GM12878 (cell line): ENCODE results near the gene RAP2B. TPM values are rescaled to one million over a fixed set of nuclear protein-coding genes. Genes with fewer than 3 reads are reported as not detected.

Experiments used
- ATAC-seq: fragments of 200-7000 bp; cut with Tn5 transposase; 3 replicates; pipeline ENCODE4 v1.9.1; 2020; ENCODE audit warnings: mild to moderate bottlenecking, moderate library complexity
- BruUV-seq: library from RNA; stranded (reverse); fragments of 400-500 nt; replicated peaks from 2 replicates; lab custom pipeline; 2021; lab: Mats Ljungman, UMichigan
- CTCF ChIA-PET: fragments of 300-600 bp; sonication (Branson Sonifier 250); formaldehyde crosslinking; extraction: SDS; loops from one replicate; lab custom pipeline; 2021; ENCODE audit warnings: inconsistent platforms; lab: Yijun Ruan, JAX
- POLR2A ChIA-PET: fragments of 350-600 bp; formaldehyde crosslinking; extraction: SDS; loops from one replicate; lab custom pipeline; 2021; ENCODE audit warnings: inconsistent platforms; lab: Charles Lee
- RAD21 ChIA-PET: fragments of 300-600 bp; sonication (Branson Sonifier 250); formaldehyde crosslinking; loops from one replicate; lab custom pipeline; 2023; ENCODE audit warnings: antibody characterized with exemption; ENCODE audit not compliant: unreplicated experiment; lab: Charles Lee
- SMC1A ChIA-PET: fragments of 300-600 bp; sonication (Branson Sonifier 250); formaldehyde crosslinking; loops from one replicate; lab custom pipeline; 2023; ENCODE audit not compliant: unreplicated experiment, uncharacterized antibody; lab: Charles Lee
- DNase-seq: peaks from one replicate; pipeline ENCODE4 v3.0.0-alpha.2; 2011; ENCODE audit warnings: low read depth, low spot score
- FAIRE-seq: peaks from 3 replicates; lab custom pipeline; 2011; peaks lifted over from hg19 to GRCh38; lab: Jason Lieb, UNC
- H2AFZ ChIP-seq: 2 replicates; pipeline ENCODE4 v1.6.0; 2011; ENCODE audit warnings: low read depth, low read length, control low read depth; ENCODE audit not compliant: control insufficient read depth
- H3K27ac ChIP-seq: 2 replicates; pipeline ENCODE4 v1.5.1; 2011; ENCODE audit warnings: control low read depth; ENCODE audit not compliant: control insufficient read depth, insufficient read depth
- H3K27me3 ChIP-seq, 2 experiments: replicated peaks in 1 of 2; 2 replicates each; pipeline versions ENCODE4 v1.6.0 to v1.6.1; 2011; ENCODE audit warnings: low read length in 1 of 2; ENCODE audit not compliant: control insufficient read depth in 2 of 2, insufficient read depth in 2 of 2
- H3K36me3 ChIP-seq, 2 experiments: 2 replicates each; pipeline ENCODE4 v1.5.1; 2011; ENCODE audit warnings: low read length in 1 of 2; ENCODE audit not compliant: control insufficient read depth in 2 of 2, insufficient read depth in 2 of 2
- H3K4me1 ChIP-seq: 2 replicates; pipeline ENCODE4 v1.6.1; 2011; ENCODE audit warnings: mild to moderate bottlenecking, low read length, moderate library complexity, mixed read lengths; ENCODE audit not compliant: control insufficient read depth, insufficient read depth
- H3K4me2 ChIP-seq: 2 replicates; pipeline ENCODE4 v1.6.0; 2011; ENCODE audit warnings: control low read depth; ENCODE audit not compliant: control insufficient read depth, insufficient read depth
- H3K4me3 ChIP-seq: fragments of 200-600 bp; sonication (generic); 2 replicates; pipeline ENCODE4 v1.5.1; 2016
- H3K79me2 ChIP-seq: 2 replicates; pipeline ENCODE4 v1.6.0; 2011; ENCODE audit warnings: low read length; ENCODE audit not compliant: control insufficient read depth, insufficient read depth
- H3K9ac ChIP-seq: 2 replicates; pipeline ENCODE4 v1.8.0; 2011; ENCODE audit warnings: low read length, control low read depth, mixed read lengths; ENCODE audit not compliant: control insufficient read depth, insufficient read depth
- H3K9me3 ChIP-seq: replicated peaks from 3 replicates; pipeline ENCODE4 v1.5.1; 2011; ENCODE audit warnings: mild to moderate bottlenecking, low read length; ENCODE audit not compliant: control insufficient read depth, insufficient read depth
- H4K20me1 ChIP-seq: 2 replicates; pipeline ENCODE4 v1.6.0; 2011; ENCODE audit not compliant: control insufficient read depth, insufficient read depth
- EED ChIP-seq: sonication (generic); IDR thresholded peaks from 2 replicates; pipeline ENCODE4 v1.6.1; 2016; ENCODE audit warnings: antibody characterized with exemption, low read depth
- JUND ChIP-seq: IDR thresholded peaks from 2 replicates; pipeline ENCODE4 v1.6.1; 2012; ENCODE audit warnings: low read depth, mild to moderate bottlenecking, low read length, improper control_type of control experiment, moderate library complexity
- MYB ChIP-seq: fragments of 150-350 bp; IDR thresholded peaks from 2 replicates; pipeline ENCODE4 v1.6.1; 2014; ENCODE audit warnings: mild to moderate bottlenecking, low read depth, low read length, borderline replicate concordance
- RELA ChIP-seq: fragments of 450-650 bp; IDR thresholded peaks from 2 replicates; pipeline ENCODE4 v1.8.0; 2014; ENCODE audit warnings: borderline replicate concordance; ENCODE audit not compliant: partially characterized antibody
- SMC3 ChIP-seq: IDR thresholded peaks from 2 replicates; pipeline ENCODE4 v1.6.1; 2011; ENCODE audit warnings: low read length, improper control_type of control experiment, borderline replicate concordance
- SREBF1 ChIP-seq: IDR thresholded peaks from 2 replicates; pipeline ENCODE4 v1.6.1; 2012; ENCODE audit warnings: mild to moderate bottlenecking, low read length
- WGBS: methylation state at CpG from one replicate; pipeline ENCODE4 v1.1.6; 2016; ENCODE audit warnings: low lambda C conversion rate; ENCODE audit not compliant: insufficient replicate concordance, insufficient coverage; ENCODE audit errors: missing lambda C conversion rate; 5-methylcytosine and 5-hydroxymethylcytosine counted together
- in situ Hi-C: fragments of 300-500 bp; cut with MboI; formaldehyde crosslinking; loops from 9 replicates; pipeline ENCODE4 v1.14.3; 2018; ENCODE audit warnings: mixed read lengths
- intact Hi-C: fragments of 100-400 bp; cut with micrococcal nuclease; formaldehyde crosslinking; loops from one replicate; pipeline ENCODE4 v1.14.2; 2022; ENCODE audit not compliant: unreplicated experiment
- polyA plus RNA-seq, 11 experiments: library from polyadenylated mRNA; depleted of rRNA in 4 of 11; unstranded in 6 of 11; stranded (reverse) in 5 of 11; fragments of >200 nt; fragmentation: Nextera tagmentation in 4 of 11; fragmentation: Illumina TruSeq in 1 of 11; extraction: Ambion mirVana in 4 of 11; extraction: Trizol in 1 of 11; gene quantifications; 1 replicate in 1 of 11; 2 replicates in 10 of 11; pipeline versions ENCODE4 v1.2.1 to v1.2.3, GENCODE V29; 2011 to 2016; ENCODE audit warnings: inconsistent platforms in 2 of 11, missing spikeins in 2 of 11, low read depth in 1 of 11
- total RNA-seq, 4 experiments: library from RNA; depleted of rRNA in 3 of 4; stranded (reverse); fragments of >200 nt in 3 of 4; fragmentation: Illumina TruSeq in 1 of 4; extraction: Trizol in 1 of 4; gene quantifications; 2 replicates each; pipeline versions ENCODE4 v1.2.1 to v1.2.3, GENCODE V29; 2013 to 2021
- TF ChIP-seq, protein P1 (sequence below): fragments of 450-650 bp; IDR thresholded peaks from 2 replicates; pipeline ENCODE4 v1.6.1; 2014; ENCODE audit warnings: mild to moderate bottlenecking
- TF ChIP-seq, protein P2 (sequence below): IDR thresholded peaks from 2 replicates; pipeline ENCODE4 v1.6.1; 2011; ENCODE audit warnings: low read depth, mild to moderate bottlenecking, low read length, moderate library complexity, borderline replicate concordance; ENCODE audit errors: extremely low read depth

The RAP2B gene
- total and polyA plus RNA-seq, 10 of the 15 experiments (the other 5 are each of a cell fraction or from before 2014, with no cell fraction given): 5.9 to 21.3 (median 12.0) TPM

GRCh38 chr3:153115326-153115725 is 46.7 kb upstream of the RAP2B start:
- no peak for ATAC-seq
- RAD21 ChIA-PET: no interaction called here
- SMC1A ChIA-PET: interaction anchor here (1.2 kb wide), 1 partner anchor 15 kb away, joined by 3 read pairs; no protein-coding TSS in a partner anchor
- Histone ChIP-seq H3K36me3 (no peaks in the 10 kb centered on the region), H2AFZ (no peak overlapping the region), H3K4me3 (no peak overlapping the region), H3K27me3 (no peaks in the 10 kb centered on the region), H3K9ac (no peak overlapping the region), H4K20me1 (no peaks in the 10 kb centered on the region), H3K79me2 (no peaks in the 10 kb centered on the region), H3K9me3 (no peaks in the 10 kb centered on the region), H3K27ac (no peak overlapping the region), H3K4me1 (no peaks in the 10 kb centered on the region), H3K4me2 (no peak overlapping the region)
- CTCF ChIA-PET: interaction anchor here (1.5 kb wide), 1 partner anchor 73 kb away, joined by 4 read pairs; no protein-coding TSS in a partner anchor
- DNase-seq: no peak
- POLR2A ChIA-PET: no interaction called here
- in situ Hi-C loops (no loop called here), intact Hi-C loops (no loop called here)
- no TSS peak for BruUV-seq
- FAIRE-seq: no peak
- 63% methylated on average over 4 of the region's 4 CpGs for WGBS
- TF ChIP-seq, protein P1, sequence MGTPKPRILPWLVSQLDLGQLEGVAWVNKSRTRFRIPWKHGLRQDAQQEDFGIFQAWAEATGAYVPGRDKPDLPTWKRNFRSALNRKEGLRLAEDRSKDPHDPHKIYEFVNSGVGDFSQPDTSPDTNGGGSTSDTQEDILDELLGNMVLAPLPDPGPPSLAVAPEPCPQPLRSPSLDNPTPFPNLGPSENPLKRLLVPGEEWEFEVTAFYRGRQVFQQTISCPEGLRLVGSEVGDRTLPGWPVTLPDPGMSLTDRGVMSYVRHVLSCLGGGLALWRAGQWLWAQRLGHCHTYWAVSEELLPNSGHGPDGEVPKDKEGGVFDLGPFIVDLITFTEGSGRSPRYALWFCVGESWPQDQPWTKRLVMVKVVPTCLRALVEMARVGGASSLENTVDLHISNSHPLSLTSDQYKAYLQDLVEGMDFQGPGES: no peak
- TF ChIP-seq EED (no peak), SREBF1 (no peak), JUND (no peak), MYB (no peak), RELA (no peak), SMC3 (no peak)
- TF ChIP-seq, protein P2, sequence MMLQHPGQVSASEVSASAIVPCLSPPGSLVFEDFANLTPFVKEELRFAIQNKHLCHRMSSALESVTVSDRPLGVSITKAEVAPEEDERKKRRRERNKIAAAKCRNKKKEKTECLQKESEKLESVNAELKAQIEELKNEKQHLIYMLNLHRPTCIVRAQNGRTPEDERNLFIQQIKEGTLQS: no peak
